ENCODE data around the gene MYO1H.
"Not testable (repeated sequence)": the region's sequence is repeated elsewhere in the genome, so short reads cannot be mapped to it uniquely, and the experiment has no call there.

DNA sequence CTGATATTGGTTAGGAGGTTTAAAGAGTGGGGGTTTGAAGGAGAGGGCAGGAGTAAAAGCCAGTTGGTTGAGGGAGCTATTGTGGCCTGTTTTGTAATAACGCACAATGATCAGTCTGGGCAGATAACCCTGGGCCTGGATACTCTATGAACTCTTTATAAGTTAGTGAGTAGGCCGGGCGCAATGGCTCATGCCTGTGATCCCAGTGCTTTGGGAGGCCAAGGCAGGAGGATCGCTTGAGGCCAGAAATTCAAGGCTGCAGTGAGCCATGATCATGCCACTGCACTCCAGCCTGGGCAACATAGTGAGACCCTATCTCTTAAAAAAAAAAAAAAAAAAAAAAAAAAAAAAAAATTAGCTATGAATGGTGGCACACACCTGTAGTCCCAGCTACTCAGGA lies 58.4 kb downstream of the MYO1H start:
- TF ChIP-seq POLR2A (IDR thresholded peaks at IDR 0.05), result not testable (repeated sequence)
- TF ChIP-seq, protein P1, sequence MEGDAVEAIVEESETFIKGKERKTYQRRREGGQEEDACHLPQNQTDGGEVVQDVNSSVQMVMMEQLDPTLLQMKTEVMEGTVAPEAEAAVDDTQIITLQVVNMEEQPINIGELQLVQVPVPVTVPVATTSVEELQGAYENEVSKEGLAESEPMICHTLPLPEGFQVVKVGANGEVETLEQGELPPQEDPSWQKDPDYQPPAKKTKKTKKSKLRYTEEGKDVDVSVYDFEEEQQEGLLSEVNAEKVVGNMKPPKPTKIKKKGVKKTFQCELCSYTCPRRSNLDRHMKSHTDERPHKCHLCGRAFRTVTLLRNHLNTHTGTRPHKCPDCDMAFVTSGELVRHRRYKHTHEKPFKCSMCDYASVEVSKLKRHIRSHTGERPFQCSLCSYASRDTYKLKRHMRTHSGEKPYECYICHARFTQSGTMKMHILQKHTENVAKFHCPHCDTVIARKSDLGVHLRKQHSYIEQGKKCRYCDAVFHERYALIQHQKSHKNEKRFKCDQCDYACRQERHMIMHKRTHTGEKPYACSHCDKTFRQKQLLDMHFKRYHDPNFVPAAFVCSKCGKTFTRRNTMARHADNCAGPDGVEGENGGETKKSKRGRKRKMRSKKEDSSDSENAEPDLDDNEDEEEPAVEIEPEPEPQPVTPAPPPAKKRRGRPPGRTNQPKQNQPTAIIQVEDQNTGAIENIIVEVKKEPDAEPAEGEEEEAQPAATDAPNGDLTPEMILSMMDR (IDR thresholded peaks at IDR 0.05), result not testable (repeated sequence)

Measured in adrenal gland (tissue), 5 donors.